ENCODE results near the gene ZC3H8.

Gene ZC3H8

DNA sequence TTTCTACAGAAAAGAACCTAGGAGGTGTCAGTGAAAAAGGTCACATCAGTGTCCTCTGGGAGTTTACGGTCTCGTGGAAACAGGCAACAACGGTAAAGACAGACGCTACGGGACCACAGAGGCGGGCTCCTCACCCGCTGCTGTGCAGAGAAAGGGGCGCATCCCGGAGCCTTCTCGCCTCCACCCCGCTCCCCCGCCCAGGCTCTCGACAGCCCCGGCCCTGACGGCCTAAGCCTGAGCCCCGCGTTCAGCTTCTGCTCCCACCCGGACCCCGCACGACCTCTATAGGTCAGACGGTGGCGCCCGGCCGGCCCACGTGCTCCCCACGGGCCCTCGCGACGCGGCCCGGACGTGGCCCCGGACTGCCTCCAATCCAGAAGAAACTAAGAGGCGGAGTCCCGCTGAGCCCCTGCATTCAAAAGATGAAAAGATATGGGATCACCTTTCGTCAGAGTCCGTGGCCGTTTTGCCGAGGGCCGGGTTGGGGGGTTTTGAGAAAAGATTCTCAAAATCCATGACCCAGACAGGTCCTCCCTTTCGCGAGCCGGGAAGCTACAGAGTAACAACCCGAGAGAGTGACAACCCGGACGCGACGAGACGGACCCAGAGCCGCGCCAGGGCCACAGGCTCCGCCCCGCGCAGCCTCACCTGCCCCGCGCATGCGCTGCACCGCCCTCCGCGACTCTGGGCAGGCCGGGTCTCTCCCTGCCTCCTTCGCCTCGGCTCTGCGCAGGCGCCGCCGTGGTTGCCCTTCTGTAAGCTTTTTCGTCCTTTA is at the start of gene ZC3H8:
TSS of gene ZC3H8 (minus strand) at position 577 of the 775 bp plus-strand sequence. CDS start at position 516, 61 bp downstream.
- H3K27ac ChIP-seq (ENCODE audit: low read length) = peak within 1 kb of the TSS; percentile 61
- H4K20me1 ChIP-seq (ENCODE audit: insufficient read depth, low read length) = 0 out of 2 replicates have a peak, but pooled peaks cover 6% of the 10 kb centered on the region
- H3K9me3 ChIP-seq (ENCODE audit: insufficient read depth, low read length) = no peaks in the 10 kb centered on the region
- H3K4me2 ChIP-seq (ENCODE audit: low read length) = peak within 1 kb of the TSS; percentile 91
- peaks cover 10% of the 10 kb centered on the region for H3K36me3 ChIP-seq (replicated peaks; ENCODE audit: low read depth, low read length)
- peak within 1 kb of the TSS; percentile 88 for H3K9ac ChIP-seq (ENCODE audit: low read length)
- H3K4me3 ChIP-seq (ENCODE audit: low read length) = peak within 1 kb of the TSS; percentile 97
- H3K4me1 ChIP-seq (ENCODE audit: low read length) = peaks cover 22% of the 10 kb centered on the region
- peaks cover 48% of the 10 kb centered on the region for H3K79me2 ChIP-seq (ENCODE audit: low read length)
- TF ChIP-seq, protein P1, sequence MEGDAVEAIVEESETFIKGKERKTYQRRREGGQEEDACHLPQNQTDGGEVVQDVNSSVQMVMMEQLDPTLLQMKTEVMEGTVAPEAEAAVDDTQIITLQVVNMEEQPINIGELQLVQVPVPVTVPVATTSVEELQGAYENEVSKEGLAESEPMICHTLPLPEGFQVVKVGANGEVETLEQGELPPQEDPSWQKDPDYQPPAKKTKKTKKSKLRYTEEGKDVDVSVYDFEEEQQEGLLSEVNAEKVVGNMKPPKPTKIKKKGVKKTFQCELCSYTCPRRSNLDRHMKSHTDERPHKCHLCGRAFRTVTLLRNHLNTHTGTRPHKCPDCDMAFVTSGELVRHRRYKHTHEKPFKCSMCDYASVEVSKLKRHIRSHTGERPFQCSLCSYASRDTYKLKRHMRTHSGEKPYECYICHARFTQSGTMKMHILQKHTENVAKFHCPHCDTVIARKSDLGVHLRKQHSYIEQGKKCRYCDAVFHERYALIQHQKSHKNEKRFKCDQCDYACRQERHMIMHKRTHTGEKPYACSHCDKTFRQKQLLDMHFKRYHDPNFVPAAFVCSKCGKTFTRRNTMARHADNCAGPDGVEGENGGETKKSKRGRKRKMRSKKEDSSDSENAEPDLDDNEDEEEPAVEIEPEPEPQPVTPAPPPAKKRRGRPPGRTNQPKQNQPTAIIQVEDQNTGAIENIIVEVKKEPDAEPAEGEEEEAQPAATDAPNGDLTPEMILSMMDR (IDR thresholded peaks at IDR 0.05; ENCODE audit: low read depth, low read length) = no peak
- TF ChIP-seq EZH2phosphoT487 (IDR thresholded peaks at IDR 0.05; ENCODE audit: low read depth) = no peak
- no peaks in the 10 kb centered on the region for H3K27me3 ChIP-seq (ENCODE audit: low read depth, low read length)
- peak within 1 kb of the TSS; percentile 76 for H2AFZ ChIP-seq (ENCODE audit: low read depth, low read length)

DNA sequence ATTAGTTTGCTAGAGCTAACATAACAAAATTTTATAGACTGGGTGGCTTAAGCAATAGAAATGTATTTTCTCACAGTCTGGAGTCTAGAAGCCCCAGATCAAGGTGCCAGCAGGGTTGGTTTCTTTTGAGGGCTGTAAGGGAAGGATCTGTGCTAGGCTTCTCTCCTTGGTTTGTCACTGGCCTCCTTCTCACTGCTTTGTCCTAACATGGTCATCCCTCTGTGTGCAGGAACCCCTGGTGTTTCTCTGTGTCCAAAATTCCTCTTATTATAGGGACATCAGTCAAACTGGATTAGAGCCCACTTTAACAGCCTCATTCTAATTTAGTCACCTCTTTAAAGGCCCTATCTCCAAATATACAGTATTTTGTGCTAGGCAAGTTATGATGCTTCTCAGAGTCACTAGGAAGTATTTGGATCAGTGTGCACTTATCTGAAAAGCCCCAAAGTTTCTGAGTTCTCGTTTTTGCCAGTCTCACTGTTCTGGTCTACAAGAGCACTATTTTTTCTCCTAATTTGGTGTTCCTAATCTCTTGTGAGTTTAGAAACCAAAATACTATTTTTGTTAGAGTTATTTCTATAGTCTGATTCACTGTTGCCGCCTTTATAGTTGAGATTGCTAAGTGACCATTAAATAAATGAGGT is 49.6 kb upstream of the ZC3H8 start:
- Histone ChIP-seq H3K4me1 (ENCODE audit: low read length) (peaks cover 23% of the 10 kb centered on the region), H3K79me2 (ENCODE audit: low read length) (no peaks in the 10 kb centered on the region), H3K9ac (ENCODE audit: low read length) (peak overlapping the region; percentile 47), H3K27me3 (ENCODE audit: low read depth, low read length) (no peaks in the 10 kb centered on the region), H3K9me3 (ENCODE audit: insufficient read depth, low read length) (no peaks in the 10 kb centered on the region), H2AFZ (ENCODE audit: low read depth, low read length) (no peak overlapping the region), H4K20me1 (ENCODE audit: insufficient read depth, low read length) (no peaks in the 10 kb centered on the region), H3K36me3 (replicated peaks; ENCODE audit: low read depth, low read length) (peaks cover 6% of the 10 kb centered on the region), H3K27ac (ENCODE audit: low read length) (peak overlapping the region; percentile 86), H3K4me3 (ENCODE audit: low read length) (no peak overlapping the region), H3K4me2 (ENCODE audit: low read length) (peak overlapping the region; percentile 52)
- TF ChIP-seq, protein P1 (IDR thresholded peaks at IDR 0.05; ENCODE audit: low read depth, low read length) = no peak
- no peak for TF ChIP-seq EZH2phosphoT487 (IDR thresholded peaks at IDR 0.05; ENCODE audit: low read depth)

DNA sequence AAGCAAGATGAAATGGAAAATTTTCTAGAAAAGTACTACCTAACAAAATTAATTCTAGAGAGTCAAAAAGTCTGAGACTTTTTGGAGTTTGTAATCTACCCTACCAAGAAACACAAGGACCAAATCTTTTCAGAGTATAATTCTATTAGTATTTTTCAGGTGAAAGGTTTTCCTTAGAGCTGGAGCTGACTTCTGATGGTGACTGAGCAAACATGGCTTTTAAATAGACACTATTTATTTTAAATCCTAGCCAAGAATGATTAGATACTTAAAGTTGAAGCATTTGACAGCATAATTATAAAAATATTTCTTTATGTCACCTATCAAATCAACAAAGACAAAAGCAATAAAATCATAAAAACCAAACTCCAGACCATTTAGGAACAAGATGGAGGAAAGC is 47.1 kb upstream of the ZC3H8 start:
- peaks cover 23% of the 10 kb centered on the region for H3K4me1 ChIP-seq (ENCODE audit: low read length)
- no peak overlapping the region for H2AFZ ChIP-seq (ENCODE audit: low read depth, low read length)
- peaks cover 6% of the 10 kb centered on the region for H3K36me3 ChIP-seq (replicated peaks; ENCODE audit: low read depth, low read length)
- H3K27ac ChIP-seq (ENCODE audit: low read length) = no peak overlapping the region
- no peaks in the 10 kb centered on the region for H3K27me3 ChIP-seq (ENCODE audit: low read depth, low read length)
- no peak overlapping the region for H3K9ac ChIP-seq (ENCODE audit: low read length)
- H3K4me3 ChIP-seq (ENCODE audit: low read length) = no peak overlapping the region
- no peaks in the 10 kb centered on the region for H3K79me2 ChIP-seq (ENCODE audit: low read length)
- TF ChIP-seq, protein P1 (IDR thresholded peaks at IDR 0.05; ENCODE audit: low read depth, low read length) = no peak
- TF ChIP-seq EZH2phosphoT487 (IDR thresholded peaks at IDR 0.05; ENCODE audit: low read depth) = no peak
- H3K4me2 ChIP-seq (ENCODE audit: low read length) = no peak overlapping the region
- no peaks in the 10 kb centered on the region for H3K9me3 ChIP-seq (ENCODE audit: insufficient read depth, low read length)
- H4K20me1 ChIP-seq (ENCODE audit: insufficient read depth, low read length) = no peaks in the 10 kb centered on the region

DNA sequence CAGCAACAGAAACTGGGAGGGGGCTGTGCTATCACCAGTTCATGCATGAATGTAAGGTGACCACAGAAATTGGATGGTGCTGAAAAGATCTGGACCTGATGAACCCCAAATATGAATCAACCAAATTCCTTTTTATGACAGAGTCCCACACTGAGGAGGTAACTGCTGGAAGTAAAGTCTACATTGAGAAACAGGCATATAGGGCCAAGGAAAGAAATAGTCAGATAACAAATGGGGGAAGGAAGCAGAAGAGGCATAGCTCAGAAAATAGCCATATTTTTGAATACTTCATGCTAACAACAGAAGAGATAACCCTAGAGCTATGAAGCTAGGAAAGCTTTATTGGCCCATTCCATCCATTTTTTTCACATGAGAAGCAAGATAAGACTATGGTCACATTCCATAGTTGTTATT is 46.3 kb upstream of the ZC3H8 start:
- no peaks in the 10 kb centered on the region for H3K27me3 ChIP-seq (ENCODE audit: low read depth, low read length)
- H3K4me2 ChIP-seq (ENCODE audit: low read length) = no peak overlapping the region
- H4K20me1 ChIP-seq (ENCODE audit: insufficient read depth, low read length) = no peaks in the 10 kb centered on the region
- no peak overlapping the region for H3K4me3 ChIP-seq (ENCODE audit: low read length)
- H3K36me3 ChIP-seq (replicated peaks; ENCODE audit: low read depth, low read length) = peaks cover 6% of the 10 kb centered on the region
- H3K9ac ChIP-seq (ENCODE audit: low read length) = no peak overlapping the region
- H3K27ac ChIP-seq (ENCODE audit: low read length) = no peak overlapping the region
- peaks cover 23% of the 10 kb centered on the region for H3K4me1 ChIP-seq (ENCODE audit: low read length)
- H3K79me2 ChIP-seq (ENCODE audit: low read length) = no peaks in the 10 kb centered on the region
- H2AFZ ChIP-seq (ENCODE audit: low read depth, low read length) = no peak overlapping the region
- H3K9me3 ChIP-seq (ENCODE audit: insufficient read depth, low read length) = no peaks in the 10 kb centered on the region
- TF ChIP-seq, protein P1 (IDR thresholded peaks at IDR 0.05; ENCODE audit: low read depth, low read length) = no peak
- no peak for TF ChIP-seq EZH2phosphoT487 (IDR thresholded peaks at IDR 0.05; ENCODE audit: low read depth)

All from OCI-LY3 (cell line).